GM21526 (cell line): Measurements from ENCODE around the gene DPY19L3.
"Not testable (repeated sequence)": the region's sequence is repeated elsewhere in the genome, so short reads cannot be mapped to it uniquely, and the experiment has no call there.

Source experiments
- ATAC-seq: cut with Tn5 transposase; IDR thresholded peaks from one replicate; pipeline ENCODE4 v1.9.1; 2021; ENCODE audit warnings: moderate library complexity; ENCODE audit not compliant: unreplicated experiment, low FRiP score

Gene DPY19L3

DNA sequence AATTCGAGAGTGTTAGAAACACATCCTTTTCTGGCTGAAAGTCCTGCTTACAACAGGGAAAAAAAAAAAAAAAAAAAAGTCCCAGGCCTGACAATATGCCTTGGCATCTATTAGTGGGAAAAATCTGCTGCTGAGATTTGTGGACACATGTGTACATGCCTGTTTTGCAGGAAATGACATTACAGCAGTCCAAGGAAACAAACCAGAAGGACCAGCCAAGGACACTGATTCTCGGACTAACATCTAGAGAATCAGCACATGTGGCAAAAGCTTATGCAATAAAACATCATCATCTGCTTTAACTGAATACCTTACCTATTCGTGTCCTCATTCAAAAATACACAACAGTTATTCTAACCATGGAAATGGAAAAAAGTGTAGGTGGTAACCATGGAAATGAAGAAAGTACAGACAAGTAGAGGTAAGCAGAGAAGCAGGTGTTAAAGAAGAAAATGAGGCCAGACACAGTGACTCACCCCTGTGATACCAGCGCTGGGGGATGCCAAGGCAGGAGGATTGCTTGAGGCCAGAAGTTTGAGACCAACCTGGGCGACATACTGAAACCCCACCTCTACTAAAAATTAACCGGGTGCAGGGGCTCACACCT is 9.4 kb upstream of the DPY19L3 start:
- ATAC-seq: no peak

DNA sequence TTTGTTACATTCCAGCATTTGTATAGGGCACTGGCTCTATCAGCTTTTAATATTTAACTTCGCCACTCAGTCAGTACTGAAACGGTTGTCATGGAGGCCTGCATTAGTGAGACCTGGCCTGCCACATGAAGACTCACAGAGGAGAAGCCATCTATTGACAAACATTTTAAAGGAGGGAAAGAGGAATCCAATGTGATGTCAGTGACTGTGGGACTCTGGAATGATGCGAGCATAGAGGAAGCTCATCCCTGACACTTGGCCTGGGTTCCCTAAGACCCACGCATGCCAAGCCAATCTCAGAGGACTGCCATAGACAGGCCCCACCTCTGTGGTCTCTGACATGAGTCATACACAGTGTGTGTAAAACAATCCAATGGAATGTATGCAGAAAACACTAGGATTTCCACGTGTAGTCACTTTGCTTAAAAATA is 7.9 kb upstream of the DPY19L3 start:
- no peak for ATAC-seq

DNA sequence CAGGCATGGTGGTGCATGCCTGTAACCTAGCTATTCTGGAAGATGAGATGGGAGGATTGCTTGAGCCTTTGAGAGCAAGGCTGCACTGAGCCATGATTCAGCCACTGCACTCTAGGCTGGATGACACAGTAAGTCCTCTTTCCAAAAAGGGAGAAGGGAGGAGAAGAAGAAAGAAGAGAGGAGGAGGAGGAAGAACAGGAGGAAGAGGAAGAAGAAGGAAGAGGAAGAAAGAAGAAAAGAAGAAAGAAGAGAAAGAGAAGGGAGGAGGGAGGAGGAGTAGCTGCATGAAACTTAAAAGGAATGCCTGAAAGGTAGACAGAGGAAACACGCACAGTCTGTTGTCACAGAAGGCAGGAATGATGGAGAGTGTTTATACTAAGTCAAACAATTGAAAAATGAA is 3.6 kb upstream of the DPY19L3 start:
- no peak for ATAC-seq

DNA sequence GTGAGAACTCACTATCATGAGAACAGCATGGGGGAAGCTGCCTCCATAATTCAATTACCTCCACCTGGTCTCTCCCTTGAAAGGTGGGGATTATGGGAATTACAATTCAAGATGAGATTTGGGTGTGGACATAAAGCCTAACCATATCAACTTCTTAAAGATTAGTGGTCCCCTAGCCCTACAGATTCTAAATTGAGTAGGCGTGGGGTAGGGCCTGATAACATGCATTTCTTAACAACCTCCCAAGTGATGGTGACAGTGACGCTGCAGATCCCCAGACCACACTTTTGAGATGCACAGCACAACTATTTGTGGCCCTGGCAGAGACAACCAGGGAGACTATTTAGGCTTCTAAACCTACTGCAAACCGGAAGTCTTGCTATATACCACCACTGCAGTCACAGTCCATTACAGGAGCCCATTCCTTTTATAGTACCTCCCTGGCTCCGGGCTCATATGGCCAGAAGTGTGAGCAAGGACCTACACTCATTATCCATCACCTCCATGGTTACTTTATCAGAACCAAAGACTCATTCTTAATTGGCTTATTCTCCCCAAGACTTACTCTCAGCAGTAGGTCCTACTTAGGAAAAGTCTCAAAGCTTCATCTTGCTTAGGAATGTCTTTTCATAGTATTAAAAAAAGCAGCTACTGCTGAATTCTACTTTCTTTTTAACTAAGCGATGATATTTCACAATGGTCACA is 2.1 kb upstream of the DPY19L3 start:
- ATAC-seq: no peak

DNA sequence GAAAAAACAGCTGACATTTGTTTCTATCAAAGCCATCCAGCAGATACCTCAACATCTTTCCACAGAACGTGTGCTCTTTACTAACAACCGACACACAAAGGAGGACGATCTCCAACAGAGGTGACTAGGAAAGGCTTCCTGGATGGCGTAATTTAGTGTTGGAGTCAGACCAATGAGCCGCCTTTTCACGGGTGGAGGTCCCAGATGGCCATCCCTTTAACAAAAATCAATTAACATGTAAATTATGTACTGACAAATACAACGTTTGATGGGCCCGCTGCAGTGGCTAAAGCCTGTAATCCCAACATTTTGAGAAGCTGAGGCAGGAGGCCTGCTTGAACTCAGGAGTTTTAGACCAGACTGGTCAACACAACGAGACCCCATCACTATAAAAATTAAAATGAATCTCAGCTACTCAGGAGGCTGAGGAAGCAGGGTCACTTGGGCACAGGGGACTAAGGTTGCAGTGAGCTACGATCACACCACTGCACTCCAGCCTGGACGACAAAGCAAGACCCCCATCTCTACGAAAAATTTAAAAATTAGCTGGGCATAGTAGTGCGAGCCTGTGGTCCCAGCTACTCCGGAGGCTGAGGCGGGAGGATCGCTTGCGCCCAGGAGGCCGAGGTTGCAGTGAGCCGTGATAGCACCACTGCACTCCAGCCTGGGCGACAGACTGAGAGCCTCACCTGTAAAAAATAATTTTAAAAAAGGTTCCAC is 1.2 kb upstream of the DPY19L3 start:
- ATAC-seq: no peak

DNA sequence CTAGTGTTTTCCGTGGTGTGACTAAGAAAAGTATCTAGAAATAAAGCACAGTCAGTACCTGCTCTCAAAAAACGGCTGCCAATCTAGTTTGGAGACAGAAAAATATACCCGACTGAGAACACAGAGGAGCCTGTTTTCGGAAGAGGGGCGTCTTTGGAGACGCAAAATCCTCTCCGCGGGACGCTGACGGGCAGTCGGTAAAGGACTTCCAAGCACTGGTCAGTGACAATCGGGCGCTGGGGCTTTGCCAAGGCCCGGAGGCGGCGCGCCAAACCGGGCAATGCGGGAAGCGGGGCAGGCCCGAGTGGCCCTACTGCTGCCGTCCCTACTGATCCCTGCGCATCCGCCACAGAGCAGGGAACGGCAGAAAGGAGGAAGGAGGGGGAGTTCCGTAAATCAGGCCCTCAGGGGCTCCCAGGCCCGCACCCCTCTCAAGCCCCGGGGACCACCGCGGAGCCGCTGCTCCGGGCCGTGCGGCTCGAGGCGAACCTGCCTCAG is 588 bp upstream of the DPY19L3 start:
- ATAC-seq: no peak

DNA sequence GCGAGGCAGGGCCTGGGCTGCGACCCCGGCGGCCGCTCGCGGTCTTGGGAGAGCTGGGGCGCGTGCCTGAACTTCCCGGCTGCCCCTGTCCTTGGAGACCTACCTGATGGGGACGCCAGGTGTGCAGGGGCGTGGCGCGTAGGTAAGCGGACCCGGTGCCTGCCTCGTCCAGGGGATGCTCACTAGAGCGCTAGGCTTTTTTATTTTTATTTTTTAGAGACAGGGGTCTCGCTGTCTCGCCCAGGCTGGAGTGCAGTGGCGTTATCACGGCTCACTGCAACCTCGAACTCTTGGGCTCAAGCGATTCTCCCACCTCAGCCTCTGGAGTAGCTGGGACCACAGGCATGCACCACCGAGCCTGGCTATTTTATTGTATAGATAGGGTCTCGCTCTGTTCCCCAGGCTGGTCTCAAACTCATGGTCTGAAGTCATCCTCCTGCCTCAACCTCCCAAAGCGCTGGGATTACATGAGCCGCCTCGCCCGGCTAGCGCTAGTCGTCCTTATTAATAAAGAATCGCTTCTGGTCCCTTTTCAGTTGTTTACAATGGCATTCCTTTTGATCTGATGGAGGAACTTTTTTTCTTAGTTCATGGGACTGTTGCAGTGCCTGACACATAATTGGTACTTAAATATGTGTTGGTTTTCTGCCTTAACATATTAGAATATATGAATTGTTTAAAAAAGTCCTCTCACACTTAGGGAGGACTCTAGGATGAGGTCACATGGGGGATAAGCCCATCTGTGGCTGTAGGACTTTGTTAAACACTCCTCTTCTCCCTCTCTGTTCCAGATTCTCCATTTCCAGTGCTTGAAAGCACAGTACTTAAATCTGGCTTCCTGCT is 812 bp downstream of the DPY19L3 start:
- ATAC-seq: no peak

DNA sequence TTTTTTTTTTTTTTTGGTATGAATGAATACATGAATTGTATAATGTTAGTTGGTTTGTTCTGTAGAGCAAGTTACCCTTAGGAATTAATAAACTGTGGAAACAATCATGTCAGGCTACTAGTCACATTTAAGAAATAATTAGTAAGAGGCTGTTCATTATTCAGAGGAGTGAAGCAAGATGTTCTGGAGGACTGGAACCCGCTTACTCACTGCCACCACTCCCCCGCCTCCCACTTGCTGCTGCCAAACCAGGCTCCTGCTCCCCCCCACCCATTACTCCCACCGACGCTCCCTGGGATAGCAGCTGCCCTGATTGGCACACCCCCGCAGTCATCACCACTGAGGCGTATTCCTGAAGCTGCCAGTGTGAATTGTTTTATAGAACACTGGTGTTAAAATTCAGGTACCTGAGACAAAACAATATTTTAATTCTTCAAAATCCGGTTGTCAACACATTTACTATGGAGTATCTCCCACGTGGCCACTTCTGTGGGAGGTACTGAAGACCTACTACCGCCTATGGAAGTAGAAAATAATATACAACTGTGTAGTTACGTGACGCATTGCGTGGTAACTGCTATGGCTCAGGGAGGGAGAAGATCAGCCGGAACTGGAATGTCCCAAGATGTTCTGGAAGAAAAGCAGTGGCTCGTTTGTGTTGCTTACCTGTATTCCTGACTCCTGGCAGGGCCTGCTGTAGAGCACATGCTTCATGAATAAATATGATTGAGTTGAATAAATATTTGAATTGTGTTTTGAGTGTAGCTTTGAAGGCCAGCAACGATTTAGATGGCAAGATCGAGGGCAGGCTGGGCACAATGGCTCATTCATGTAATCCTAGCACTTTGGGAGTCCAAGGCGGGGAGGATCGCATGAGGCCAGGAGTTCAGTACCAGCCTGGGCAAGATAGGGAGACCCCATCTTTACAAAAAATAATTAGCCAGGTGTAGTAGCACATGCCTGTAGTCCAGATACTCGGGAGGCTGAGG is 1.7 kb downstream of the DPY19L3 start:
- ATAC-seq: no peak

DNA sequence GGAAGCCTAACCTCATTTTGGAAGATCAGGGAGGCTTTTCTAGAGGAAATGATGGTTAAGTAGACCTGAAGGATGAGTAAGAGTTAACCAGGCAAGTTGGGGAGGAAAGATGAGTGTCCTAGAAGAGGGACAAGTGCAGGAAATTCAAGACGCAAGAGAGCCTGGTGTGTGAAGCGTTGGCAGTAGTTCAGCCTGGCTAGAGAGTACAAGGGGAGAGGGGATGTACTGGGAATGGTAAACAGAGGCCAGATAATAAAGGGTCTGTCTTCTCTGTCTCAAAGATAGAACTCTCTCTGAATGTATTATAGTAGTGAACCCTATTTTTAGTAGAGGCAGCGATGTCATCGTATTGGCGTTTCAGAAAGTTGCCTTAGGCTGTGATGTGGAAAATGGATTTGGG is 9.7 kb downstream of the DPY19L3 start:
- no peak for ATAC-seq

DNA sequence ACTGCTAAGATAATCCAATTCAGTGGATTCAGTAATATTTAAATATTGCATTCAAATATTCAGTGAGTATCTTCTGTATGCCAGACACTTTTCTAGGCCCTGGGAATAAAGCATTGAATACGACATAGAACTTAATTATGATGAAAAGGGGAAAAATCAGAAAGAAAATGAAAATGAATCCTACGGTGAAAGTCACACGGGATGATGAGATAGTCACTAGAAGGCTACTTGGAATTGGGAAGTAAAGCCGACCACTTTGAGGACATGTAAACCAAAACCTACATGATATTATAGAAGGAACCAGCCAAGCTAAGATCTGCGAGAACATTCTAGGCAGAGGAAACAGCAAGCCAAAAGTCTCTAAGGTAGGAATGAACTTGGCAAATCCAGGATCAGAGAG is 10.1 kb downstream of the DPY19L3 start:
- no peak for ATAC-seq

DNA sequence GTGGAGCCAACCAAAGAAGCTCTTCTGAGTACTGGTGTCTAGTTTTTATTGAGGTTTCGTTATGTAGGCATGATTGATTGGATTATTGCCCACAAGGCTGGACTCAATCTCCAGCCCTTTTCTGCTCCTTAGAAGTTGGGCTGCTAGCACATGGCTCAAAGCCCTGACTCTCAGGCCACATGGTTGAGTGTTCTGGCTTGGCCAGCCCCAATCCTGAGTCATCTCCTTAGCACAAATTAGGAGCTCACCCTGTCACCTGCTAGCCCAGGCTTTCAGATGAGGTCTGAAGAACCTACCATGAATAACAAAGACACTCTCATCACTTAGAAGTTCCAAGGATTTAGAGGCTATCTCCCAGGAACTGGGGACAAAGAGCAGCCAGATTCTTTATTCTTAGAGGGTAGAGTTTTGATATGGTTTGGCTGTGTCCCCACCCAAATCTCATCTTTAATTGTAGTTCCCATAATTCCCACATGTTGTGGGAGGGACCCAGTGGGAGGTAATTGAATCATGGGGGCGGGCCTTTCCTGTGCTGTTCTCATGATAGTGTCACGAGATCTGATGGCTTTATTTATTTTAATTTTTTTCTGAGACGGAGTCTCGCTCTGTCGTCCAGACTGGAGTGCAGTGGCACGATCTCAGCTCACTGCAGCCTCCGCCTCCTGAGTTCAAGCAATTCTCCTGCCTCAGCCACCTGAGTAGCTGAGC is 11.3 kb downstream of the DPY19L3 start:
- ATAC-seq: no peak

DNA sequence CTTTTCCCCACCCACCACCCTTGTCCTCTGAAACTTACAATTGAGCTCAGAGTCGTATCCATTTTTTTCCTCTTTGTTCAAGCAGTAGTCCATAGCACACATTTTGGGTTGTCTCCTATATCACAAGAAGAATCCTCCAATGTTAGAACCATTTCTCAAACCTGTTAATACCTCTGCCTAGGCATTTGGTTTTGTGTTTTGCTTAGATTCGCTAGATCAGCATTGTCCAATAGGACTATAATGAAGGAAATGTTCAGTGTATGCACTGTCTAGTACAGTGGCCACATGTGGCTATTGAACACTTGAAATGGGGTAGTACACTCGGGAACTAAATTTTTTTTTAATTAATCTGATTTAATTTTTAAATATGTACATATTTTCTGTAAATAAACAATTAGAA is 12.6 kb downstream of the DPY19L3 start:
- no peak for ATAC-seq

DNA sequence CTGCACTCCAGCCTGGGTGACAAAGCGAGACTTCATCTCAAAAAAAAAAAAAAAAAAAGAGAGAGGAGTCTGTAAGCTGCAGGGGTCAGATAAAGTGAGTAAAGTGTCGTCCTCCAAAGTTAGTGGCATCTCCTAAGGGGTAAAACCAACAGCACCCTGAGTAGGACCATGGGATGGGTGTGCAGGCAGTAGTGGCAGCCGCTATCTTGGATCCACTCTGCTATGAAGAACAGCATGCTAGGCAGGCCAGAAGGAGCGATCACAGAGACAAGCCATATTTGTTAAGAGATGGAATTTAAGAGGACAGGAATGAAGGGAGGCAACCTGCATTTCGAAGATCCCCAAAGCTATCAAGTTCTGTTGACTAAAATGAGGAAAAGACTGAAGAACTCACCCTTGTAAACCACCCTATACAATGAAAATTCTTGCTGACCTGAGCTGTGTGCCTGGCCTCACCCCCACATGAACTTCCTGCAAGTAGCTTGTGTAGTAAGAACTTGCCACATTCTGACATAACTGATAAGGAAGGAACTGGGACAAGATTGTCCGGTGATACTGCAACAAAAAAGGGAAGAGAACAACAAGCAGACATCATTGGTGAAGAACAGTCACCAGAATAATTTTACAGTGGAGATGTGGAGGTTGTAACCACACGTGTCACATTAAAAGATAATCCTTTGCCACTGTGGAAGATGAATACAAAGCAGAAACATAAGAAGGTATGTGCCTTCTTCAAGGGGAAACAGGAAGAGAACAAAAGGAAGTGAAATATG is 16.2 kb downstream of the DPY19L3 start:
- no peak for ATAC-seq

DNA sequence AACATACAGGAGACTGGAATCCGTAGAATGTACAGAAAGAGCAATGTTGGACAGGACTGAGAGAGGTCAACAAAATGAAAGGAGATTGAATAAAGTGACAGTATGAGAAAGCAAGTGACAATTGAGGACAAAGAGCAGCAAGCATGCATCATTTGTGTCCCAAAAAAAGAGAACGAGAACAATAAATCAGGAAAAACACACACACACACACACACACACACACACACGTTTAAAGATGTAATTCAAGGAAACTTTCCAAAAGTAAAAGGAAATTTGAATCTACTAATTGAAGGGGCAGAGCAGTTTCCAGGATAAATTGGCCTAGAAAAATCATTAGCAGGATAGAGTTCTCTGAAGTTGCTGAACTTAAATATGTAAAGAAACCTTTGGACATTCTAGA is 16.9 kb downstream of the DPY19L3 start:
- no peak for ATAC-seq

DNA sequence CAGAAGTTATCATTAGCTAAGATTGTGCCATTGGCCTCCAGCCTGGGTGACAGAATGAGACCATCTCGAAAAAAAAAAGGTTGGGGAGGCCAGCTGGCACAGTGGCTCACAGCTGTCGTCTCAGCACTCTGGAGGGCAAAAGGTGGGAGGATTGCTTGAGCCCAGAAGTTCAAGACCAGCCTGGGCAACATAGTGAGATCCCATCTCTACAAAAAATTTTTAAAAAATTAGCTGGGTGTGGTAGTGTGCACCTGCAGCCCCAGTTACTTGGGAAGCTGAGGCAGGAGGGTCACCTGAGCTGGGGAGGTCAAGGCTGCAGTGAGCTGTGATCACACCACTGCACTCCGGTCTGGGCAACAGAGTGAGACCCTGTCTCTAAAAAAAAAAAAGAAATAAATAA is 18.4 kb downstream of the DPY19L3 start:
- ATAC-seq: not testable (repeated sequence)

DNA sequence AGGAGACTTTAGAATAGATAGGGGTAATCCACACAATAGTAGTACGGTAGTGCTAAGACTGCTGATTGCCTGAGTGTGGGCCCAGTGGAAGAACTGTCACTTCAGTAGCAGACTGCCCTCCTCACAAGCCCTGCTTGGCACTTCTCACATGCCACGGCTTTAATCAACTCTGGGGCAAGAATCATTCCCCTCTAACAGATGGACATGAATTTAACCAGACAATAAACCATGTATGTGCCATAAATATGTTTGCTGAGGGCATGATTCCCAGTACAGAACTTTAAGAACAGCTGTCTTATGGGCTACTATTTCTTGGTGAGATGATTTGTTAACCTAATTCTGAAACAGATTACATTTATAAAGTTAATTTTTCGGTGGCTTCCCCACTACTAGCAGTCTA is 22.0 kb downstream of the DPY19L3 start:
- ATAC-seq: no peak

DNA sequence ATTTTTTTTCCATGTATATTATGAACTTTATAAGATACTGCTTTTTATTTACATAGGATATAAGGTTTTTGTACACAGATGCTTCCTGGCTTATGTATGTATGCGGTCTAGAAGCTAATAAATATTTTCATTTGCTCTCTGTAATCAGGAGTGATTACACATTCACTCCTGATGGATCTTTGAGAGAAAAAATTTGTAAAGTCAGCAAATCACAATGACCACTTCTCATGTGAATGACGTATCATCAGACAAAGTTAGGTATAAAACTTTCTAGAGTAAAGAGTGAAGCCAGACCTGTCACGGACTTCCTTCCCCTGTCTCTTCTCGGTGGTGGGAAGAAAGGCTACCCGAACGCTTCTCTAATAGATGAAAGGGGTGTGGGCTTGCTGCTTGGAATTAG is 31.1 kb downstream of the DPY19L3 start:
- no peak for ATAC-seq

DNA sequence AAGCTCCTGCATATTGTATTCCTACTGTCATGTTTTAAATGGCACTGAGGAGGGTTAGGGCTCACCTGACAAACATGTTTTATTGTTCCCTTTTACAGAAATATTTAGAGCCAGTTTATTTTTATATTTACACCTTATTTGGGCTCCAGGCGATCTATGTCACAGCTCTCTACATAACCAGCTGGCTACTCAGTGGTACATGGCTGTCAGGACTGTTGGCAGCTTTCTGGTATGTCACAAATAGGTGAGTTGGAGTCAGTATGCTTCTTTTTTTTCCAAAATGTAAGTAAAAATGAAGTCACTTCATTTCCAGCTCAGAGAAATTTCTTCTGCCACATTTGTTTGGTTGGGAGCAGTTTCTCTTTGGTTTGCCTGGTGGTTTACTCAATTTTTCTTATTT is 31.5 kb downstream of the DPY19L3 start:
- ATAC-seq: no peak
